Measurements from ENCODE around the gene SPNS2.

DNA sequence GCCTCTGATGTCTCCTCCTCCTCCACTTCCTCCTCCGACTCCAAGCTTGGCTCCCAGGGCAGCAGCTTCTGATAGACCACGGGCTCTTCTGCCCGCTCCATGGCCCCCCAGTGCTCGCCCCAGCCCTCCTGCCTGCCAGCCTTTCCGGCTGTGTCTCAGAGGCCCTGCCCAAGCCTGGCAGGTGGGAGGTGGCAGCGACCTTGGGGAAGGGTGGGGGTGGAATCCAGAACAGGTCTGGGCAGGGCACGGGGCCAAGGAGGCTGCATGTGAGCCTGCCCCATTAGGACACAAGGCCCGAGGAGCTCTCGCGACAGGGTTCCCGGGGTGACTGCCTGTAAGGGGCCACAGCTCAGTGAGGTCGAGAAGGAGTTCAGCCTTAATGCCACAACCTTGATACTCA lies 61.7 kb downstream of the SPNS2 start, which contains the start of gene GGT6:
- TF ChIP-seq, protein P1, sequence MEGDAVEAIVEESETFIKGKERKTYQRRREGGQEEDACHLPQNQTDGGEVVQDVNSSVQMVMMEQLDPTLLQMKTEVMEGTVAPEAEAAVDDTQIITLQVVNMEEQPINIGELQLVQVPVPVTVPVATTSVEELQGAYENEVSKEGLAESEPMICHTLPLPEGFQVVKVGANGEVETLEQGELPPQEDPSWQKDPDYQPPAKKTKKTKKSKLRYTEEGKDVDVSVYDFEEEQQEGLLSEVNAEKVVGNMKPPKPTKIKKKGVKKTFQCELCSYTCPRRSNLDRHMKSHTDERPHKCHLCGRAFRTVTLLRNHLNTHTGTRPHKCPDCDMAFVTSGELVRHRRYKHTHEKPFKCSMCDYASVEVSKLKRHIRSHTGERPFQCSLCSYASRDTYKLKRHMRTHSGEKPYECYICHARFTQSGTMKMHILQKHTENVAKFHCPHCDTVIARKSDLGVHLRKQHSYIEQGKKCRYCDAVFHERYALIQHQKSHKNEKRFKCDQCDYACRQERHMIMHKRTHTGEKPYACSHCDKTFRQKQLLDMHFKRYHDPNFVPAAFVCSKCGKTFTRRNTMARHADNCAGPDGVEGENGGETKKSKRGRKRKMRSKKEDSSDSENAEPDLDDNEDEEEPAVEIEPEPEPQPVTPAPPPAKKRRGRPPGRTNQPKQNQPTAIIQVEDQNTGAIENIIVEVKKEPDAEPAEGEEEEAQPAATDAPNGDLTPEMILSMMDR (conservative IDR thresholded peaks at IDR 0.05 in 1 of 2, IDR thresholded peaks at IDR 0.05 in 1 of 2; ENCODE audit: extremely low read depth in 1 of 2, insufficient read depth in 1 of 2, low read depth in 1 of 2, low read length in 2 of 2), result no peak
- TF ChIP-seq EZH2 (IDR thresholded peaks at IDR 0.05; ENCODE audit: borderline replicate concordance, low read length), result no peak

Data from mammary epithelial cell (primary cell).